Measurements from ENCODE around the gene ARFGAP3.
A peak's percentile ranks its signal among the peaks of the same experiment; 100 is the strongest.

The ARFGAP3 gene

GRCh38 chr22:42801252-42802080 lies 55.6 kb downstream of the ARFGAP3 start:
- FAIRE-seq (no peak), DNase-seq (ENCODE audit: insufficient read length, low spot score) (no peak)
- TF ChIP-seq POLR2A (IDR thresholded peaks at IDR 0.05; ENCODE audit: low read depth, low read length) (no peak), TAF1 (IDR thresholded peaks at IDR 0.05; ENCODE audit: low read depth, low read length) (no peak), POU2F2 (IDR thresholded peaks at IDR 0.05; ENCODE audit: low read depth, low read length) (no peak), SPI1 (IDR thresholded peaks at IDR 0.05; ENCODE audit: low read depth, low read length) (no peak)

- no peak for DNase-seq (ENCODE audit: insufficient read length, low spot score)
- FAIRE-seq: no peak
- TF ChIP-seq POLR2A (IDR thresholded peaks at IDR 0.05; ENCODE audit: low read depth, low read length): no peak
- no peak for TF ChIP-seq POLR2AphosphoS5 (IDR thresholded peaks at IDR 0.05; ENCODE audit: low read depth, low read length)
- no peak for TF ChIP-seq TAF1 (IDR thresholded peaks at IDR 0.05; ENCODE audit: low read depth, low read length)
- TF ChIP-seq PAX5 (IDR thresholded peaks at IDR 0.05; ENCODE audit: insufficient read depth, low read length, severe bottlenecking): no peak
- TF ChIP-seq SPI1 (IDR thresholded peaks at IDR 0.05; ENCODE audit: low read depth, low read length): no peak
- TF ChIP-seq POU2F2 (IDR thresholded peaks at IDR 0.05; ENCODE audit: low read depth, low read length): no peak
Measured at GRCh38 chr22:42800451-42801251, 56.4 kb downstream of the ARFGAP3 start.

DNA sequence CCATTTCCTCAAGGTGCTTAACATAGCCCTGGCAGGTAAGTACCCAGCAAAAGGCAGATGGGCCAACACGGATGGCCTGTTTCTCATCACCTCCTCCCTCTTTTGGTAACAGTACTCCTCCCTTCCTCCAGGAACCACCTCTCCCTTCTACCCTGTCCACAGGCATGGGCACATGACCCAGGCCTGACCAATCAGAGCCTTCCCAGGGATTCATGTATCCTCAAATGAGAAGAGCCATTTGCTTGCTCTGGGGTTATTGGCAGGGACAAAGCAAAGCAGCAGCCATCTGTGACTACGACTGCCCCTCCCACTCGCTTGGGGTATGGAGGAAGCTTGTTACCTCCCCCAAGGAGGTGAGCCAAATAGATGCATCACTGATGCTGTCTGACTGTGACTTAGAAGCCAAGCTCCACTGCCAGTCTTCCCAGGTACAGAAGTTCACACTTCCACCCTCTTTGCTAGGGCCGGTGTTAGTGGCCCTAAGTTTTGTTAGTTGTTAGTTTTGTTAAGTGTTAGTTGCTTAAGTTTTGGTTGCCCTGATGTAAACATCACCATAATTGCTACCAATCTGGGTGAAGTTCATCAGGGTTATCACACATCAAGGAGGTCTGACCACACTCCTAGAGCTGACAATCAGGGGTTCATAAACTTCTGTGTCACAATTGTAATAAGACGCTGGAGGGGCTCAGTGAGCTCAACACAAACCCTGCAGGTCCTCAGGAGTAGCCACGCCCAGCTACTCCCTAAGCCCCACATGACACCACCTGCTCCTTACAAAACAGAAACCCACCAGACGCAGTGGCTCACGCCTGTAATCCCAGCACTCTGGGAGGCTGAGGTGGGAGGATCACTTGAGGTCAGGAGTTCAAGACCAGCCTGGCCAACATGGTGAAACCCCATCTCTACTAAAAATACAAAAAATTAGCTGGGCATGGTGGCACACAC lies 57.3 kb downstream of the ARFGAP3 start:
- FAIRE-seq: peak; percentile 52
- DNase-seq (ENCODE audit: insufficient read length, low spot score): no peak
- TF ChIP-seq TAF1 (IDR thresholded peaks at IDR 0.05; ENCODE audit: low read depth, low read length): no peak
- TF ChIP-seq SPI1 (IDR thresholded peaks at IDR 0.05; ENCODE audit: low read depth, low read length): no peak
- TF ChIP-seq POLR2AphosphoS5 (IDR thresholded peaks at IDR 0.05; ENCODE audit: low read depth, low read length): no peak
- no peak for TF ChIP-seq POLR2A (IDR thresholded peaks at IDR 0.05; ENCODE audit: low read depth, low read length)
- no peak for TF ChIP-seq POU2F2 (IDR thresholded peaks at IDR 0.05; ENCODE audit: low read depth, low read length)
- no peak for TF ChIP-seq PAX5 (IDR thresholded peaks at IDR 0.05; ENCODE audit: insufficient read depth, low read length, severe bottlenecking)

DNA sequence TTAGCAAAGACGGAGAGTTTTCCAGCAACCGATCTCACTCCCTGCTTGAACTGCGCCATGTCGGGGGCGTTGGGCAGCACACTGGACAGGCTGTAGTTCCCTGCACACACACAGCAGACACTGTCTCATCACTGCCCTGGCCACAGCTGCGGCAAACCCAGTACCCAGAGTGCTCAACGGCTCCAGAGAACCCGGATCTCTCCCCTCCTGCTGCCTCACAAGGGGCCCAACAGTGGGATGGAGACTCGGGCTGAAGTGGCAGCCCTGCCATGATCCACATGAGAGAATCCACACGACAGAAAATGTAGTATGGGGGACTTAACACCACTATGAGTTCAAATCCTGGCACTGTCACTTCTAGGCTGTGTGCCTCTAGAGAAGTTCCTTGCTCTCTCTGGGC lies 58.0 kb downstream of the ARFGAP3 start:
- no peak for TF ChIP-seq POU2F2 (IDR thresholded peaks at IDR 0.05; ENCODE audit: low read depth, low read length)
- no peak for TF ChIP-seq PAX5 (IDR thresholded peaks at IDR 0.05; ENCODE audit: insufficient read depth, low read length, severe bottlenecking)
- TF ChIP-seq TAF1 (IDR thresholded peaks at IDR 0.05; ENCODE audit: low read depth, low read length): no peak
- no peak for TF ChIP-seq SPI1 (IDR thresholded peaks at IDR 0.05; ENCODE audit: low read depth, low read length)
- no peak for TF ChIP-seq POLR2AphosphoS5 (IDR thresholded peaks at IDR 0.05; ENCODE audit: low read depth, low read length)
- no peak for TF ChIP-seq POLR2A (IDR thresholded peaks at IDR 0.05; ENCODE audit: low read depth, low read length)
- DNase-seq (ENCODE audit: insufficient read length, low spot score): no peak
- no peak for FAIRE-seq

GRCh38 chr22:42797011-42797410 lies 60.1 kb downstream of the ARFGAP3 start:
- TF ChIP-seq POU2F2 (IDR thresholded peaks at IDR 0.05; ENCODE audit: low read depth, low read length) (no peak), POLR2A (IDR thresholded peaks at IDR 0.05; ENCODE audit: low read depth, low read length) (no peak), TAF1 (IDR thresholded peaks at IDR 0.05; ENCODE audit: low read depth, low read length) (no peak), POLR2AphosphoS5 (IDR thresholded peaks at IDR 0.05; ENCODE audit: low read depth, low read length) (no peak), PAX5 (IDR thresholded peaks at IDR 0.05; ENCODE audit: insufficient read depth, low read length, severe bottlenecking) (no peak), SPI1 (IDR thresholded peaks at IDR 0.05; ENCODE audit: low read depth, low read length) (no peak)
- DNase-seq (ENCODE audit: insufficient read length, low spot score) (no peak), FAIRE-seq (no peak)

DNA sequence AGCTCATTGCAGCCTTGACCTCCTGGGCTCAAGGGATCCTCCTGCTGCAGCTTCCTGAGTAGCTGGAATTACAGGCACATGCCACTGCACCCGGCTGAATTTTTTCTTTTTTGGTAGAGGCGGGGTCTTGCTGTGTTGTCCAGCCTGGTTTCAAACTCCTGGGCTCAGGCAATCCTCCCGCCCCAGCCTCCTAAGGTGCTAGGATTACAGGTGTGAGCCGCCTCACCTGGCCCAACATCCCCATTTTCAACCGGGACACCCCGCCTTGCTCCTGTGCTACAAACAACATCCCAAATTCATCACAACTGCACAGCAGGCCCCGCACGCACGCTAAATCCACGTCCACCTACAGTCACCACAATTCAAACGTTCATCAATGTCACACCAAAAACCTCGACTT lies 61.0 kb downstream of the ARFGAP3 start:
- DNase-seq (ENCODE audit: insufficient read length, low spot score) (no peak), FAIRE-seq (no peak)
- TF ChIP-seq POLR2AphosphoS5 (IDR thresholded peaks at IDR 0.05; ENCODE audit: low read depth, low read length) (no peak), POLR2A (IDR thresholded peaks at IDR 0.05; ENCODE audit: low read depth, low read length) (no peak), SPI1 (IDR thresholded peaks at IDR 0.05; ENCODE audit: low read depth, low read length) (no peak), TAF1 (IDR thresholded peaks at IDR 0.05; ENCODE audit: low read depth, low read length) (no peak), POU2F2 (IDR thresholded peaks at IDR 0.05; ENCODE audit: low read depth, low read length) (no peak), PAX5 (IDR thresholded peaks at IDR 0.05; ENCODE audit: insufficient read depth, low read length, severe bottlenecking) (no peak)

GRCh38 chr22:42794551-42795510 lies 62.2 kb downstream of the ARFGAP3 start:
- TF ChIP-seq TAF1 (IDR thresholded peaks at IDR 0.05; ENCODE audit: low read depth, low read length) (no peak), POLR2A (IDR thresholded peaks at IDR 0.05; ENCODE audit: low read depth, low read length) (no peak), SPI1 (IDR thresholded peaks at IDR 0.05; ENCODE audit: low read depth, low read length) (no peak), POLR2AphosphoS5 (IDR thresholded peaks at IDR 0.05; ENCODE audit: low read depth, low read length) (no peak), PAX5 (IDR thresholded peaks at IDR 0.05; ENCODE audit: insufficient read depth, low read length, severe bottlenecking) (no peak), POU2F2 (IDR thresholded peaks at IDR 0.05; ENCODE audit: low read depth, low read length) (no peak)
- no peak for FAIRE-seq

More at GRCh38 chr22:42794551-42795510, 62.2 kb downstream of the ARFGAP3 start:
- DNase-seq (ENCODE audit: insufficient read length, low spot score): no peak

Measured in GM12891 (cell line).